Activated T-cell treated with anti-CD3 and anti-CD28 coated beads for 1 hour (primary cell): ENCODE data around the gene XBP1.
A peak's percentile ranks its signal among the peaks of the same experiment; 100 is the strongest.
"Not testable (repeated sequence)": the region's sequence is repeated elsewhere in the genome, so short reads cannot be mapped to it uniquely, and the experiment has no call there.

Source experiments
- DNase-seq: peaks from one replicate; pipeline ENCODE4 v3.0.0-alpha.2; 2020; ENCODE audit warnings: low read depth

The XBP1 gene

GRCh38 chr22:28800308-28801041 lies at the start of gene XBP1:
TSS of gene XBP1 (minus strand) at chr22:28800569.
- peak; percentile 82 for DNase-seq

- DNase-seq, result no peak
Observed at GRCh38 chr22:28846994-28847393, 46.6 kb upstream of the XBP1 start.

- DNase-seq, result not testable (repeated sequence)
Observed at GRCh38 chr22:28844277-28844676, 43.9 kb upstream of the XBP1 start.

GRCh38 chr22:28843633-28844032 lies 43.3 kb upstream of the XBP1 start:
- no peak for DNase-seq

GRCh38 chr22:28841111-28841510 lies 40.7 kb upstream of the XBP1 start:
- no peak for DNase-seq

GRCh38 chr22:28838971-28839370 lies 38.6 kb upstream of the XBP1 start:
- DNase-seq, result no peak

- no peak for DNase-seq
Observed at GRCh38 chr22:28837640-28838039, 37.3 kb upstream of the XBP1 start.

GRCh38 chr22:28835630-28836189 lies 35.3 kb upstream of the XBP1 start:
- no peak for DNase-seq

GRCh38 chr22:28833276-28833923 lies 33.0 kb upstream of the XBP1 start:
- DNase-seq, result no peak

- no peak for DNase-seq
Observed at GRCh38 chr22:28832731-28833130, 32.4 kb upstream of the XBP1 start.

- no peak for DNase-seq
Observed at GRCh38 chr22:28831140-28832072, 31.0 kb upstream of the XBP1 start.

- no peak for DNase-seq
Observed at GRCh38 chr22:28830441-28830840, 30.1 kb upstream of the XBP1 start.

GRCh38 chr22:28829358-28830181 lies 29.2 kb upstream of the XBP1 start:
- DNase-seq, result peak; percentile 57

- no peak for DNase-seq
Observed at GRCh38 chr22:28826921-28827320, 26.6 kb upstream of the XBP1 start.

- not testable (repeated sequence) for DNase-seq
Observed at GRCh38 chr22:28826430-28826829, 26.1 kb upstream of the XBP1 start.

- DNase-seq, result not testable (repeated sequence)
Observed at GRCh38 chr22:28824455-28824854, 24.1 kb upstream of the XBP1 start.

GRCh38 chr22:28822930-28823551 lies 22.7 kb upstream of the XBP1 start:
- no peak for DNase-seq

- DNase-seq, result no peak
Observed at GRCh38 chr22:28821452-28821851, 21.1 kb upstream of the XBP1 start.

GRCh38 chr22:28820885-28821284 lies 20.5 kb upstream of the XBP1 start:
- DNase-seq, result no peak

- no peak for DNase-seq
Observed at GRCh38 chr22:28819253-28820096, 19.1 kb upstream of the XBP1 start.
